ENCODE results near the gene SLC16A13. TPM values are rescaled to one million over a fixed set of nuclear protein-coding genes. Genes with fewer than 3 reads are reported as not detected.
A peak's percentile ranks its signal among the peaks of the same experiment; 100 is the strongest.

The SLC16A13 gene
- total and polyA plus RNA-seq, 2 donors from 2014 or later = 6.5 to 11.6 TPM

GRCh38 chr17:7021993-7022778, 13.6 kb upstream of the SLC16A13 start:
- TF ChIP-seq, protein P1, sequence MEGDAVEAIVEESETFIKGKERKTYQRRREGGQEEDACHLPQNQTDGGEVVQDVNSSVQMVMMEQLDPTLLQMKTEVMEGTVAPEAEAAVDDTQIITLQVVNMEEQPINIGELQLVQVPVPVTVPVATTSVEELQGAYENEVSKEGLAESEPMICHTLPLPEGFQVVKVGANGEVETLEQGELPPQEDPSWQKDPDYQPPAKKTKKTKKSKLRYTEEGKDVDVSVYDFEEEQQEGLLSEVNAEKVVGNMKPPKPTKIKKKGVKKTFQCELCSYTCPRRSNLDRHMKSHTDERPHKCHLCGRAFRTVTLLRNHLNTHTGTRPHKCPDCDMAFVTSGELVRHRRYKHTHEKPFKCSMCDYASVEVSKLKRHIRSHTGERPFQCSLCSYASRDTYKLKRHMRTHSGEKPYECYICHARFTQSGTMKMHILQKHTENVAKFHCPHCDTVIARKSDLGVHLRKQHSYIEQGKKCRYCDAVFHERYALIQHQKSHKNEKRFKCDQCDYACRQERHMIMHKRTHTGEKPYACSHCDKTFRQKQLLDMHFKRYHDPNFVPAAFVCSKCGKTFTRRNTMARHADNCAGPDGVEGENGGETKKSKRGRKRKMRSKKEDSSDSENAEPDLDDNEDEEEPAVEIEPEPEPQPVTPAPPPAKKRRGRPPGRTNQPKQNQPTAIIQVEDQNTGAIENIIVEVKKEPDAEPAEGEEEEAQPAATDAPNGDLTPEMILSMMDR (IDR thresholded peaks at IDR 0.05; ENCODE audit: borderline replicate concordance, extremely low read depth, insufficient read depth) = peak; percentile 86
- no peaks in the 10 kb centered on the region for H3K9me3 ChIP-seq (ENCODE audit: control insufficient read depth in 2 of 3, insufficient read depth in 1 of 3, low read length in 3 of 3)
- DNase-seq (peak; percentile 74 to 92 (median 82)), FAIRE-seq (no peak)
- peak overlapping the region; percentile 87 to 90 for H3K27ac ChIP-seq (ENCODE audit: low read depth in 2 of 2, low read length in 2 of 2)
- intact Hi-C loops (cut with DNase I) = no loop called here
- H3K36me3 ChIP-seq (ENCODE audit: control insufficient read depth in 2 of 3, insufficient read depth in 3 of 3, low read length in 3 of 3) = no peaks in the 10 kb centered on the region
- H3K27me3 ChIP-seq (ENCODE audit: control insufficient read depth, insufficient read depth, low read length) = peaks cover 10% of the 10 kb centered on the region
- H3K4me1 ChIP-seq (ENCODE audit: control insufficient read depth in 2 of 3, insufficient read depth in 2 of 3, low read depth in 1 of 3, low read length in 3 of 3) = peaks cover 0 to 7% (median 7%) of the 10 kb centered on the region in 3 donors
- H3K4me3 ChIP-seq (ENCODE audit: low read length in 3 of 3) = peak overlapping the region in 2 of 3 donors; percentile 23 to 58
- H3K9ac ChIP-seq (ENCODE audit: low read length in 3 of 3) = peak overlapping the region in 2 of 3 donors; percentile 44 to 72

DNA sequence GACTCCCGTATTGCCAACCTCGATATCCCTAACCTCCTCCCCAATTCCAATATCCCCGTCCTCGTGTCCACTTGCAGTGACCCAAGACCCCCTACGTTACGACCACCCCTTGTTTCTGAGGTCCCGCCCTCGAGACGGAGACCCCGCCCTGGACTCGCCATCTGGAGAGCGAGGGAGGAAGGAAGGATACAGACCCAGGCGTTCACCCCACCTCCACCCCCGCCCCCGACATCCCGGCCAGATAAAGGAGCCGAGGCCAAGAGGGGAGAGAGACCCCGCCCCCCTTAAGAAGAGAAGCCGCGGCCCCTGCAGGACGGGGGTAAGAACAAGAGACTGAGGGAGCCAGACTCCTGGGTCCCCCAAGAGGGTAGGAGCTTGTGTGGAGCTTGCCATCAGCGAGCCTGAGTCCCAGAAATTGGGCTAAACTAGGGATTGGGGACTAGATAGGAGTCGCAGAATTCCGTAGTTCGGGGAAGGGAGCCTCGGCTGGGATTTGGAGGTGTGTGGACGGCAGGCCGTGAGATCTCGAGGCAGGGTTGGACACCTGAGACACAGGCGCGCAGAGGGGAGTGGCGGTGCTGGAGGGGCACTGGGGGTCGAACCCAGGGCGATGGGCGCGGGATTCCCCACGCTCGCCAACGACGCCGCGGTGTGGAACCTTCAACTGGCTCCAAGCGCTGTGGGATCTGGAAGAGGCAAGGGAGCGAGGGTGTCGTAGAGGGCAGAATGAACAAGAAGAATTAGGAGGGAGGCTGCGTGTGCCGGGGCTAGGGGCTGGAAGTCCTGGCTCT, 12.8 kb upstream of the SLC16A13 start, which contains the start of gene BCL6B:
TSS of gene BCL6B (plus strand) at position 270 of the 791 bp plus-strand sequence. CDS start 622 bp downstream, outside the sequence.
- Histone ChIP-seq H3K9me3 (ENCODE audit: control insufficient read depth in 2 of 3, insufficient read depth in 1 of 3, low read length in 3 of 3) (no peaks in the 10 kb centered on the region), H3K9ac (ENCODE audit: low read length in 3 of 3) (peak within 1 kb of the TSS in 2 of 3 donors; percentile 44 to 72), H3K4me3 (ENCODE audit: low read length in 3 of 3) (peak within 1 kb of the TSS; percentile 28 to 58 (median 46)), H3K27ac (ENCODE audit: low read depth in 2 of 2, low read length in 2 of 2) (peak within 1 kb of the TSS; percentile 87 to 90), H3K36me3 (ENCODE audit: control insufficient read depth in 2 of 3, insufficient read depth in 3 of 3, low read length in 3 of 3) (no peaks in the 10 kb centered on the region), H3K27me3 (ENCODE audit: control insufficient read depth, insufficient read depth, low read length) (peaks cover 10% of the 10 kb centered on the region), H3K4me1 (ENCODE audit: control insufficient read depth in 2 of 3, insufficient read depth in 2 of 3, low read depth in 1 of 3, low read length in 3 of 3) (peaks cover 0 to 7% (median 7%) of the 10 kb centered on the region in 3 donors)
- intact Hi-C loops (cut with DNase I) = no loop called here
- peak in 2 of 5 donors; percentile 12 to 42 for DNase-seq
- TF ChIP-seq, protein P1 (IDR thresholded peaks at IDR 0.05; ENCODE audit: borderline replicate concordance, extremely low read depth, insufficient read depth) = no peak
- no peak for FAIRE-seq

DNA sequence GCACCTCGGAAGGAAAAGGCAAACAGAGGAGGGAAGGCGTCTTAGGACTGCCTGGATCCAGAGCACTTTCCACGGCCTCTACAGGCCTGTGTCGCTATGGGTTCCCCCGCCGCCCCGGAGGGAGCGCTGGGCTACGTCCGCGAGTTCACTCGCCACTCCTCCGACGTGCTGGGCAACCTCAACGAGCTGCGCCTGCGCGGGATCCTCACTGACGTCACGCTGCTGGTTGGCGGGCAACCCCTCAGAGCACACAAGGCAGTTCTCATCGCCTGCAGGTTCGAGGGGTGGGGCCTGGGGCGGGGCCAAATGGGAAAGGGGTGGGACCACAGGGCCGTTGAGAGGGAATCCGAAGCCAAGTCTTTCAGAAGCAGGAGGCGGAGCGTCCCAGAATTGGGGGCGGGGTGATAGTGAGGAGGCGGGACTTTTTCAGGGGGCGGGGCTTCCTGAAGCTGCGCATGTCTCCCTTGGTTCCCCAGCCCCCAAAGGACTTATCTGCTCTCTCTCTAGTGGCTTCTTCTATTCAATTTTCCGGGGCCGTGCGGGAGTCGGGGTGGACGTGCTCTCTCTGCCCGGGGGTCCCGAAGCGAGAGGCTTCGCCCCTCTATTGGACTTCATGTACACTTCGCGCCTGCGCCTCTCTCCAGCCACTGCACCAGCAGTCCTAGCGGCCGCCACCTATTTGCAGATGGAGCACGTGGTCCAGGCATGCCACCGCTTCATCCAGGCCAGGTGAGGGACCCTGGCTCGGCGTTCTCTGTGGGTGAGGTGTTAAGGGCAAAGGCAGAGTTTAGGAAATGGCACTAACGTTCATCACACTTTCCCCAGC, 12.0 kb upstream of the SLC16A13 start:
- no peaks in the 10 kb centered on the region for H3K9me3 ChIP-seq (ENCODE audit: control insufficient read depth in 2 of 3, insufficient read depth in 1 of 3, low read length in 3 of 3)
- no peak for FAIRE-seq
- peaks cover 10% of the 10 kb centered on the region for H3K27me3 ChIP-seq (ENCODE audit: control insufficient read depth, insufficient read depth, low read length)
- H3K4me1 ChIP-seq (ENCODE audit: control insufficient read depth in 2 of 3, insufficient read depth in 2 of 3, low read depth in 1 of 3, low read length in 3 of 3) = peaks cover 0 to 10% (median 7%) of the 10 kb centered on the region in 3 donors
- TF ChIP-seq, protein P1 (IDR thresholded peaks at IDR 0.05; ENCODE audit: borderline replicate concordance, extremely low read depth, insufficient read depth) = no peak
- peak overlapping the region; percentile 28 to 58 (median 46) for H3K4me3 ChIP-seq (ENCODE audit: low read length in 3 of 3)
- H3K9ac ChIP-seq (ENCODE audit: low read length in 3 of 3) = peak overlapping the region in 2 of 3 donors; percentile 13 to 65
- intact Hi-C loops (cut with DNase I) = no loop called here
- DNase-seq = peak; percentile 92 to 97 (median 93)
- H3K27ac ChIP-seq (ENCODE audit: low read depth in 2 of 2, low read length in 2 of 2) = peak overlapping the region; percentile 87 to 90
- H3K36me3 ChIP-seq (ENCODE audit: control insufficient read depth in 2 of 3, insufficient read depth in 3 of 3, low read length in 3 of 3) = no peaks in the 10 kb centered on the region
